ENCODE measurements around the gene PPFIBP1.

- TF ChIP-seq CTCF (IDR thresholded peaks at IDR 0.05) (no peak), ZFX (IDR thresholded peaks at IDR 0.05; ENCODE audit: borderline replicate concordance) (no peak)
These were observed 173.0 kb downstream of the PPFIBP1 start for GRCh38 chr12:27696864-27697564.

Data from 22Rv1 (cell line).